Epithelial cell of esophagus (primary cell): ENCODE measurements around the gene BRINP2.

Experiments used
- DNase-seq: peaks from one replicate; pipeline ENCODE4 v3.0.0; 2010; ENCODE audit warnings: low read depth
- H3K4me3 ChIP-seq: 2 replicates; pipeline ENCODE4 v1.5.1; 2011; ENCODE audit warnings: mild to moderate bottlenecking, low read length, control low read depth
- TF ChIP-seq, protein P1 (sequence below): IDR thresholded peaks from 2 replicates; pipeline ENCODE4 v1.5.1; 2011; ENCODE audit warnings: low read depth, mild to moderate bottlenecking, low read length, control low read depth, inconsistent platforms; ENCODE audit not compliant: insufficient read depth; ENCODE audit errors: missing control alignments

The BRINP2 gene

DNA sequence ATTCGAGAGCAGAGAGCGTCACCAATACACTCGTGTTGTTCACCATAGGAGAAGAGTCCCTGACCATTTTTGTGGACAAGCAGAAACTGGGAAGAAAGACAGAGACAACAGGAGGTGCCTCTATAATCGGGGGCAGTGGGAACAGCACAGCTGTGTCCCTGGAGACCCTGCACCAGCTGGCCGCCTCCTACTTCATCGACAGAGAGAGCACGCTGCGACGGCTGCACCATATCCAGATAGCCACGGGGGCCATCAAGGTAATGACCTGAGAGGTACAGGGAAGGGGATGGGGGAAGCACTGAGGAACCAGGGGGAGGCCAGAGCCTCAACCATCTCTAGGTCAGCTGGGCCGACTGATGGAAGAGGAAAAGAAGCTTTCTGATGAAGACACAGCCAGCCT lies 86.4 kb downstream of the BRINP2 start:
- TF ChIP-seq, protein P1, sequence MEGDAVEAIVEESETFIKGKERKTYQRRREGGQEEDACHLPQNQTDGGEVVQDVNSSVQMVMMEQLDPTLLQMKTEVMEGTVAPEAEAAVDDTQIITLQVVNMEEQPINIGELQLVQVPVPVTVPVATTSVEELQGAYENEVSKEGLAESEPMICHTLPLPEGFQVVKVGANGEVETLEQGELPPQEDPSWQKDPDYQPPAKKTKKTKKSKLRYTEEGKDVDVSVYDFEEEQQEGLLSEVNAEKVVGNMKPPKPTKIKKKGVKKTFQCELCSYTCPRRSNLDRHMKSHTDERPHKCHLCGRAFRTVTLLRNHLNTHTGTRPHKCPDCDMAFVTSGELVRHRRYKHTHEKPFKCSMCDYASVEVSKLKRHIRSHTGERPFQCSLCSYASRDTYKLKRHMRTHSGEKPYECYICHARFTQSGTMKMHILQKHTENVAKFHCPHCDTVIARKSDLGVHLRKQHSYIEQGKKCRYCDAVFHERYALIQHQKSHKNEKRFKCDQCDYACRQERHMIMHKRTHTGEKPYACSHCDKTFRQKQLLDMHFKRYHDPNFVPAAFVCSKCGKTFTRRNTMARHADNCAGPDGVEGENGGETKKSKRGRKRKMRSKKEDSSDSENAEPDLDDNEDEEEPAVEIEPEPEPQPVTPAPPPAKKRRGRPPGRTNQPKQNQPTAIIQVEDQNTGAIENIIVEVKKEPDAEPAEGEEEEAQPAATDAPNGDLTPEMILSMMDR: no peak
- no peak overlapping the region for H3K4me3 ChIP-seq
- DNase-seq: no peak

DNA sequence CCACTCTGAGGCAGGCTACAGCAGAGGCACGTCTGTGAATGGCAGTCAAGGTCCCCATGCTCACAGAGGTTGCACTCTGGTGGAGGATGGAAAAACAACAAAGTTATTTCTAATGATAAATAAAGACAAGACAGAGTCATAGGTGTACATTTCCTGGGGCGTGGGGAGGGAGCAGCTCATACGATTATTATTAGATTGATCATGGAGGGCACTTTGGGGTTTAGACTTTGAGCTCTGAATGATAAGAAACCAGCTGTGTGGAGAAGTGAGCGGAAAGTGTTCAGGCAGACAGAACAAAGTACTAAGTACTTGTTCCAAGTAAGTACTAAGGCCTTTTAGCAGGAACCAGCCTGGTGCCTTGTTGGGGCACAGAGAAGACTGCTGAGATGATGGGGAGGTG lies 86.8 kb downstream of the BRINP2 start:
- DNase-seq: no peak
- H3K4me3 ChIP-seq: no peak overlapping the region
- TF ChIP-seq, protein P1: no peak

DNA sequence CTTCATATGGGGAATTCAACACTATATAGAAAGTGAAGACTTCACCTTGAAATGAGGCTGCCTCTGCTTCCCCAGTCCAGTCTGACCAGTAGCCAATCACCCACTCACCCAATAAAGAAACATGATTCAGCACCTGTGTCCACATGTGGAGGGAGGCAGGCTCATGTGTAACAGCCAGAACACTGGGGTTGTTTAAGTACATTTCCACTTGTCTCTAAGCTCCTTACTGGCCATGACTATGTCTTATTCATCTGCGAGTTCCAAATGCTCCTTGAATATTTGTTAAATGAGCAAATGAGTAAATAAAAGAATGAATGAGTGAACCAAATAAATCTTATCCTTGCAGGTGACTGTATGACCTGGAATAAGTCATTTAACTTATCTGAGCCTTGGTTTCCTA lies 100.1 kb downstream of the BRINP2 start:
- peak; percentile 71 for DNase-seq
- TF ChIP-seq, protein P1: no peak
- no peak overlapping the region for H3K4me3 ChIP-seq

DNA sequence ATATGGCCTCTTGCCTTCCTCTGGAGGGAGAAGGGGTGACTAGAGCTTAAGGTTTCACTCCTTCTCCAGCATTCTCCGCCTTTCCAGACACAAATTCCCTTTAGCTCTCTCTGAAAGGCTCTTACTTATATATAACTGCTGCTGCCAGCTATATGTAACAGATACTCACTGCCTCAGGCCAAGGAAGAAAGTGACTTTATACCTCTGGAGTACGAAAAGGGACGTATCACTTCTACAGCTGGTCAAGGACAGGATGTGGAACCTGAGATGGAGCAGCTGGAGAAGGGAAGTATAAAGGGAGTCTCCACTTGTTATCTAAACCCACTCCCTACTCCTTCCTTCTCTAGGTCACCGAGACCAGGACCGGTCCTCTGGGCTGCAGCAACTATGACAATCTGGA lies 102.4 kb downstream of the BRINP2 start:
- TF ChIP-seq, protein P1: no peak
- no peak overlapping the region for H3K4me3 ChIP-seq
- no peak for DNase-seq

DNA sequence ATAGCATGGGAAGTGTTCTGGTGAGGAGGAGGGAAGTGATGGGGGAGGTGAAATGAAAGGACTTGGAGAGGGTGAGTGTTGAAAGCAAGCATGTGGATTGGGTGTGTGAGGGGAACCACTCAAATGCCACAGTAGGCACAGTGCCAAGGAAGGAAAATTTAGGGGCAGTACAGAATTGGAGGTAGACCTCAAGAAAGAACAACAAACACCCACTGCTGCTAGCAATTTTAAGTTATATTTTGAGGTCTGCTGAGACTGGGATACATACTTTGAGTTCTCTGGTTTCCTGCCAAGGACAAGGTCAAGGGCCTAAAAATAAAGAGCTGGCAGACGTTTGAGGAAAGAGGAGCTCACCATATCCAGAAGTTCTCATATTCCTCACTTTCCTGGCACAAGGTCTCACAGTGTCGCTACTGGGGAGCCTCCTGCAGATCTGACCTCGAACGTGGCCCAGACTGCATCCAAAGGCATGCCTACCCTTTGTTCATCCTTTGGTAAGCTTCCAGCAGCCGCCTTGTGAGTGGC lies 104.0 kb downstream of the BRINP2 start:
- TF ChIP-seq, protein P1: no peak
- no peak overlapping the region for H3K4me3 ChIP-seq
- DNase-seq: peak; percentile 26

DNA sequence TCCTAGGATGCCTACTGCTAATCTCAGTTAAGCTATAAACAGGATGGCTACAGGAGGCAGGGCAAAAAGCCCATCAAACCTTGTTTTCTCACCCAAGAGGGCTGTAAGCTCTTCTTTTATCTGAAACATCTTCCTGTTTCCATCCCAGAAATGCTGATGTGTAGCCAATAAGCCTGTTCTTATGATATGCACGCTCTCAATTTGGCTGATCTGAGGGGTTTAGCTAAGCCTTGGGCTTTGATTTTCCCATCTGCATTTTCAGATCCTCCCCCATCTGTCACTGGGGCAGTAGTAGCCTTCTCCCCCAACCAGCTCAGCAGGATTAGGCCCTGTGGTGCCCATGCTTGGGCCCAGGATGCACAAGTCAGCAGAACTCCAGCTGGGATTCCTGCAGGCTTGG lies 105.0 kb downstream of the BRINP2 start:
- H3K4me3 ChIP-seq: no peak overlapping the region
- no peak for DNase-seq
- TF ChIP-seq, protein P1: no peak

DNA sequence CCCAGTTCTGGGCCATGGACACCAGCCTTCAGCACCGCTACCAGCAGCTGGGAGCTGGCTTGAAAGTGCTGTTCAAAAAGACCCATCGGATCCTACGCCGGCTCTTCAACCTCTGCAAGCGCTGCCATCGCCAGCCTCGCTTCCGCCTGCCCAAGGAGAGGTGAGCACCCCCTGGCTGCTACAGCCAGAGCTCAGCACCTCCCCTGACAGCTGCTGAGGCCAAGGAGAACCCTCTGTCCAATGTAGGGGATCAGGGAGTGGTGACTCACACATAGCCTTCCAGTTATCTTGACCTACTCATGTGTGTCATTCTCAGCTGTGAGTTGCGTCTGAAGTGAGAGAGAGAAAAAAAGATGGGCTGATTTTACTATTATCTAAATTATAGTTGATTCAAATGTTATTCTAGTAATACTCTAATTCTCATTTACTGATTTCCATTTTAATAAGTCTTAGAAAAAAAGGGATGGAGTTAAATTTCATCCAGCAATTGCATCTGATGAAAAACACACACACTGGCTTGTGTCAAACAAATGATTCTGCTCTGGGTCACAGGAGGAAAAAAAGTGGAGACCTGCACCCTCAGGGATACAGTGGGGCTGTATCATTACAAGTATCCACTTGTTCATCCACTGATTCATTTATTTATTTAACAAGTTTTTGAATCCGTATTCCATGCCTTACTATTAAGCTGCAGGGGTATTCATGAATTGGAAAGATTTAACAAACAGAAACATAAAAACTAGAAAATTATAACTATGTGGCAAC lies 108.0 kb downstream of the BRINP2 start:
- DNase-seq: peak; percentile 69
- no peak overlapping the region for H3K4me3 ChIP-seq
- TF ChIP-seq, protein P1: no peak
